ENCODE measurements around the gene SEMA4A. TPM values are rescaled to one million over a fixed set of nuclear protein-coding genes. Genes with fewer than 3 reads are reported as not detected.
A peak's percentile ranks its signal among the peaks of the same experiment; 100 is the strongest.

SEMA4A gene
- total and polyA plus RNA-seq, 9 of the 15 experiments (the other 6 are each of a cell fraction or from before 2014, with no cell fraction given), result 0.04 to 1.7 (median 0.45) TPM

DNA sequence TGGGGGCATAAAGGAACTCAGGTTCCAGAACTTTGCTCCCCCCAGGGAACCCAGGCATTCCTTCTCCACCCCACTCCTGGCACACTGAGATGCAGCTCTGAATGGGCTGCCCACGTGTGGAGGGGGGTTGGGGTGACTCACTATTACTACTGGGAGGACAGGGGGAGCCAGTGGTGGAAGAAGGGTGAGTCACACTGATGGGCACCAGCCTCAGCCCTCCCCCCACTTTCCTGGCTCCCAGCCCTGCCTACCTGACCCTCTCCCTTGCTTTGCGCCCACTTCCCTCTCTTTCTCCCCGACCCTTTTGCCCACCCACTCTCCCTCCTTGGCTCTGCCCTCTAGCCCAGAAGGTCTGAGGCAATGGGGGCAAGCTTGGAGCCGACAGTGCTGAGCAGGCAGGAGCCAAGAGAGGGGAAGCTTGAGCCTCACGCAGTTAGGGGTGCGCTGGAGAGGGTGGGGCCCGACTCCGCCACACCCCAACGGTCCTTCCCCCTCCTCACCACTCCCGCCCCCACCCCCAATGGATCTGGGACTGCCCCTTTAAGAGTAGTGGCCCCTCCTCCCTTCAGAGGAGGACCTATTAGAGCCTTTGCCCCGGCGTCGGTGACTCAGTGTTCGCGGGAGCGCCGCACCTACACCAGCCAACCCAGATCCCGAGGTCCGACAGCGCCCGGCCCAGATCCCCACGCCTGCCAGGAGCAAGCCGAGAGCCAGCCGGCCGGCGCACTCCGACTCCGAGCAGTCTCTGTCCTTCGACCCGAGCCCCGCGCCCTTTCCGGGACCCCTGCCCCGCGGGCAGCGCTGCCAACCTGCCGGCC is 39.1 kb upstream of the SEMA4A start, which contains the start of gene LMNA (continued):
- TF ChIP-seq SMARCA5 (IDR thresholded peaks at IDR 0.05) (peak; percentile 62; the same call in 1 of the 2 replicates), TAF15 (IDR thresholded peaks at IDR 0.05; ENCODE audit: low read depth, low read length) (no peak), ZNF507 (tag; conservative IDR thresholded peaks at IDR 0.05) (no peak), CBFA2T2 (conservative IDR thresholded peaks at IDR 0.05) (no peak), RAD51 (IDR thresholded peaks at IDR 0.05; ENCODE audit: borderline replicate concordance, low read depth) (0 out of 2 replicates have a peak, but pooled peaks have one; percentile 30), FOS (IDR thresholded peaks at IDR 0.05; ENCODE audit: extremely low read depth, insufficient read length) (peak; percentile 75), RB1 (IDR thresholded peaks at IDR 0.05; ENCODE audit: low read depth) (peak; percentile 47; the same call in 1 of the 2 replicates)
- TF ChIP-seq, protein P1, sequence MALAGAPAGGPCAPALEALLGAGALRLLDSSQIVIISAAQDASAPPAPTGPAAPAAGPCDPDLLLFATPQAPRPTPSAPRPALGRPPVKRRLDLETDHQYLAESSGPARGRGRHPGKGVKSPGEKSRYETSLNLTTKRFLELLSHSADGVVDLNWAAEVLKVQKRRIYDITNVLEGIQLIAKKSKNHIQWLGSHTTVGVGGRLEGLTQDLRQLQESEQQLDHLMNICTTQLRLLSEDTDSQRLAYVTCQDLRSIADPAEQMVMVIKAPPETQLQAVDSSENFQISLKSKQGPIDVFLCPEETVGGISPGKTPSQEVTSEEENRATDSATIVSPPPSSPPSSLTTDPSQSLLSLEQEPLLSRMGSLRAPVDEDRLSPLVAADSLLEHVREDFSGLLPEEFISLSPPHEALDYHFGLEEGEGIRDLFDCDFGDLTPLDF (CRISPR knock-in tag; IDR thresholded peaks at IDR 0.05), result peak; percentile 83; the same call in 1 of the 2 replicates
- TF ChIP-seq, protein P2, sequence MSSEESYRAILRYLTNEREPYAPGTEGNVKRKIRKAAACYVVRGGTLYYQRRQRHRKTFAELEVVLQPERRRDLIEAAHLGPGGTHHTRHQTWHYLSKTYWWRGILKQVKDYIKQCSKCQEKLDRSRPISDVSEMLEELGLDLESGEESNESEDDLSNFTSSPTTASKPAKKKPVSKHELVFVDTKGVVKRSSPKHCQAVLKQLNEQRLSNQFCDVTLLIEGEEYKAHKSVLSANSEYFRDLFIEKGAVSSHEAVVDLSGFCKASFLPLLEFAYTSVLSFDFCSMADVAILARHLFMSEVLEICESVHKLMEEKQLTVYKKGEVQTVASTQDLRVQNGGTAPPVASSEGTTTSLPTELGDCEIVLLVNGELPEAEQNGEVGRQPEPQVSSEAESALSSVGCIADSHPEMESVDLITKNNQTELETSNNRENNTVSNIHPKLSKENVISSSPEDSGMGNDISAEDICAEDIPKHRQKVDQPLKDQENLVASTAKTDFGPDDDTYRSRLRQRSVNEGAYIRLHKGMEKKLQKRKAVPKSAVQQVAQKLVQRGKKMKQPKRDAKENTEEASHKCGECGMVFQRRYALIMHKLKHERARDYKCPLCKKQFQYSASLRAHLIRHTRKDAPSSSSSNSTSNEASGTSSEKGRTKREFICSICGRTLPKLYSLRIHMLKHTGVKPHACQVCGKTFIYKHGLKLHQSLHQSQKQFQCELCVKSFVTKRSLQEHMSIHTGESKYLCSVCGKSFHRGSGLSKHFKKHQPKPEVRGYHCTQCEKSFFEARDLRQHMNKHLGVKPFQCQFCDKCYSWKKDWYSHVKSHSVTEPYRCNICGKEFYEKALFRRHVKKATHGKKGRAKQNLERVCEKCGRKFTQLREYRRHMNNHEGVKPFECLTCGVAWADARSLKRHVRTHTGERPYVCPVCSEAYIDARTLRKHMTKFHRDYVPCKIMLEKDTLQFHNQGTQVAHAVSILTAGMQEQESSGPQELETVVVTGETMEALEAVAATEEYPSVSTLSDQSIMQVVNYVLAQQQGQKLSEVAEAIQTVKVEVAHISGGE (CRISPR knock-in tag; IDR thresholded peaks at IDR 0.05), result 0 out of 6 replicates have a peak, but pooled peaks of 1 of the 3 experiments have one; percentile 21
- TF ChIP-seq, protein P3, sequence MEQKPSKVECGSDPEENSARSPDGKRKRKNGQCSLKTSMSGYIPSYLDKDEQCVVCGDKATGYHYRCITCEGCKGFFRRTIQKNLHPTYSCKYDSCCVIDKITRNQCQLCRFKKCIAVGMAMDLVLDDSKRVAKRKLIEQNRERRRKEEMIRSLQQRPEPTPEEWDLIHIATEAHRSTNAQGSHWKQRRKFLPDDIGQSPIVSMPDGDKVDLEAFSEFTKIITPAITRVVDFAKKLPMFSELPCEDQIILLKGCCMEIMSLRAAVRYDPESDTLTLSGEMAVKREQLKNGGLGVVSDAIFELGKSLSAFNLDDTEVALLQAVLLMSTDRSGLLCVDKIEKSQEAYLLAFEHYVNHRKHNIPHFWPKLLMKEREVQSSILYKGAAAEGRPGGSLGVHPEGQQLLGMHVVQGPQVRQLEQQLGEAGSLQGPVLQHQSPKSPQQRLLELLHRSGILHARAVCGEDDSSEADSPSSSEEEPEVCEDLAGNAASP (IDR thresholded peaks at IDR 0.05), result no peak
- TF ChIP-seq, protein P4, sequence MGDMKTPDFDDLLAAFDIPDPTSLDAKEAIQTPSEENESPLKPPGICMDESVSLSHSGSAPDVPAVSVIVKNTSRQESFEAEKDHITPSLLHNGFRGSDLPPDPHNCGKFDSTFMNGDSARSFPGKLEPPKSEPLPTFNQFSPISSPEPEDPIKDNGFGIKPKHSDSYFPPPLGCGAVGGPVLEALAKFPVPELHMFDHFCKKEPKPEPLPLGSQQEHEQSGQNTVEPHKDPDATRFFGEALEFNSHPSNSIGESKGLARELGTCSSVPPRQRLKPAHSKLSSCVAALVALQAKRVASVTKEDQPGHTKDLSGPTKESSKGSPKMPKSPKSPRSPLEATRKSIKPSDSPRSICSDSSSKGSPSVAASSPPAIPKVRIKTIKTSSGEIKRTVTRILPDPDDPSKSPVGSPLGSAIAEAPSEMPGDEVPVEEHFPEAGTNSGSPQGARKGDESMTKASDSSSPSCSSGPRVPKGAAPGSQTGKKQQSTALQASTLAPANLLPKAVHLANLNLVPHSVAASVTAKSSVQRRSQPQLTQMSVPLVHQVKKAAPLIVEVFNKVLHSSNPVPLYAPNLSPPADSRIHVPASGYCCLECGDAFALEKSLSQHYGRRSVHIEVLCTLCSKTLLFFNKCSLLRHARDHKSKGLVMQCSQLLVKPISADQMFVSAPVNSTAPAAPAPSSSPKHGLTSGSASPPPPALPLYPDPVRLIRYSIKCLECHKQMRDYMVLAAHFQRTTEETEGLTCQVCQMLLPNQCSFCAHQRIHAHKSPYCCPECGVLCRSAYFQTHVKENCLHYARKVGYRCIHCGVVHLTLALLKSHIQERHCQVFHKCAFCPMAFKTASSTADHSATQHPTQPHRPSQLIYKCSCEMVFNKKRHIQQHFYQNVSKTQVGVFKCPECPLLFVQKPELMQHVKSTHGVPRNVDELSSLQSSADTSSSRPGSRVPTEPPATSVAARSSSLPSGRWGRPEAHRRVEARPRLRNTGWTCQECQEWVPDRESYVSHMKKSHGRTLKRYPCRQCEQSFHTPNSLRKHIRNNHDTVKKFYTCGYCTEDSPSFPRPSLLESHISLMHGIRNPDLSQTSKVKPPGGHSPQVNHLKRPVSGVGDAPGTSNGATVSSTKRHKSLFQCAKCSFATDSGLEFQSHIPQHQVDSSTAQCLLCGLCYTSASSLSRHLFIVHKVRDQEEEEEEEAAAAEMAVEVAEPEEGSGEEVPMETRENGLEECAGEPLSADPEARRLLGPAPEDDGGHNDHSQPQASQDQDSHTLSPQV (IDR thresholded peaks at IDR 0.05), result peak; percentile 66; the same call in 1 of the 2 replicates
- TF ChIP-seq, protein P5, sequence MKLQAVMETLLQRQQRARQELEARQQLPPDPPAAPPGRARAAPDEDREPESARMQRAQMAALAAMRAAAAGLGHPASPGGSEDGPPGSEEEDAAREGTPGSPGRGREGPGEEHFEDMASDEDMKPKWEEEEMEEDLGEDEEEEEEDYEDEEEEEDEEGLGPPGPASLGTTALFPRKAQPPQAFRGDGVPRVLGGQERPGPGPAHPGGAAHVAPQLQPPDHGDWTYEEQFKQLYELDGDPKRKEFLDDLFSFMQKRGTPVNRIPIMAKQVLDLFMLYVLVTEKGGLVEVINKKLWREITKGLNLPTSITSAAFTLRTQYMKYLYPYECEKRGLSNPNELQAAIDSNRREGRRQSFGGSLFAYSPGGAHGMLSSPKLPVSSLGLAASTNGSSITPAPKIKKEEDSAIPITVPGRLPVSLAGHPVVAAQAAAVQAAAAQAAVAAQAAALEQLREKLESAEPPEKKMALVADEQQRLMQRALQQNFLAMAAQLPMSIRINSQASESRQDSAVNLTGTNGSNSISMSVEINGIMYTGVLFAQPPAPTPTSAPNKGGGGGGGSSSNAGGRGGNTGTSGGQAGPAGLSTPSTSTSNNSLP (IDR thresholded peaks at IDR 0.05; ENCODE audit: borderline replicate concordance, low read depth, low read length), result no peak
